ENCODE measurements around the gene TBC1D23.

Gene TBC1D23

DNA sequence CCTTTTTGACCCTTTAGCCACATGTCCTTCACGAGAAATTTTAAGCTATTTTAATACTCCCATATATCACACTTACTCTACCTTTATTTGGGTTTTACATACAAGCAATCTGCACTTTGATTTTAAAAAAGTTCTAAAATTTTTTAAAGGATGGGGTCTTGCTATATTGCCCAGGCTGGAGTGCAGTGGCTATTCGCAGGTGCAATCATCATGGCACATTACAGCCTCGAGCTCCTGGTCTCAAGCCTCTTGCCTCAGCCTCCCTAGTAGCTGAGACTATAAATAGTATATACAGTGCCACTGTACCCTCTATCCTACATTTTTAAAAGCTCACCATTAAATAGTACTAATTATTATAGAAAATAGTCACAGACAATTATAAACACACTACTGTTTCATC, 103.6 kb downstream of the TBC1D23 start:
- 95% methylated on average over 3 of the region's 3 CpGs for WGBS, 2 experiments
- Histone ChIP-seq H3K4me3 (ENCODE audit: insufficient read depth, low read depth, low read length) (no peak overlapping the region), H3K36me3 (ENCODE audit: control insufficient read depth, insufficient read depth, low read length) (peaks cover 21% of the 10 kb centered on the region), H3K4me1 (ENCODE audit: control insufficient read depth, insufficient read depth, low read length) (no peaks in the 10 kb centered on the region), H3K27me3 (ENCODE audit: control insufficient read depth, insufficient read depth, low read length, poor library complexity, severe bottlenecking) (no peaks in the 10 kb centered on the region), H3K27ac (ENCODE audit: insufficient read depth, low read depth, low read length, poor library complexity, severe bottlenecking) (no peak overlapping the region), H3K9me3 (ENCODE audit: control insufficient read depth, low read length) (no peaks in the 10 kb centered on the region)

DNA sequence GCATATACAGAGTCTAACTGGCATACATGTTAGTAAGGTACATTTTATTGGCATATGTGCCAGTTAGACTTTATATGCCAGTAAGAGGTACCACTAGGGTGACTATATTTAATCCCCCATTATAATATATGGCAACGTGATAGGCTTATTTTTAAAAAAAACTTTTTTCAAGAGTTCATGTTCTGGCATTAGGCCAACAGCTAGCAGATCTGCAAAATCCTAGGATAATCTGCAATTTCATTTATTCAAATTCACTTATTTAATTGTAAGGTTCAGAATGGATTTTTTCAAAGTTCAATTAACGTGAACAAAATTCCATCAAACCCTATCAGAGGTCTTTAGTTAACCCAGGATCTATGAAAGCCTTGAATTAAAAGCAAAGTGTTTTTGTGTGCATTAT, 105.6 kb downstream of the TBC1D23 start:
- Histone ChIP-seq H3K27me3 (ENCODE audit: control insufficient read depth, insufficient read depth, low read length, poor library complexity, severe bottlenecking) (no peaks in the 10 kb centered on the region), H3K27ac (ENCODE audit: insufficient read depth, low read depth, low read length, poor library complexity, severe bottlenecking) (no peak overlapping the region), H3K9me3 (ENCODE audit: control insufficient read depth, low read length) (no peaks in the 10 kb centered on the region), H3K4me3 (ENCODE audit: insufficient read depth, low read depth, low read length) (no peak overlapping the region), H3K4me1 (ENCODE audit: control insufficient read depth, insufficient read depth, low read length) (no peaks in the 10 kb centered on the region), H3K36me3 (ENCODE audit: control insufficient read depth, insufficient read depth, low read length) (peaks cover 15% of the 10 kb centered on the region)
- 89 to 93% methylated on average over 1 to 2 of the region's 2 CpGs for WGBS, 2 experiments

DNA sequence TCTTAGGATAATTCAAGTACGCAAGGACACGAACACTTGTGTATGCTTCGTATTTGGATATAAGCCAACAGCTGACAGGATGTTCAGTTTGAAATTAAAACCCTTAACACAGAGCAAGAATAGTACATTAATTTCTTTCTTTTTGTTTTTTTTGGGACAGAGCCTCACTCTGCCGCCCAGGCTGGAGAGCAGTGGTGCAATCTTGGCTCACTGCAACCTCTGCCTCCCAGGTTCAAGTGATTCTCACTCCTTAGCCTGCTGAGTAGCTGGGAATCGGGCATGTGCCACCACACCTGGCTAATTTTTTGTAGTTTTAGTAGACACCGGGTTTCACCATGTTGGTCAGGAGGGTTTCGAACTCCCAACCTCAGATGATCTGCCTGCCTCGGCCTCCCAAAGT, 107.6 kb downstream of the TBC1D23 start:
- no peaks in the 10 kb centered on the region for H3K9me3 ChIP-seq (ENCODE audit: control insufficient read depth, low read length)
- peaks cover 13% of the 10 kb centered on the region for H3K36me3 ChIP-seq (ENCODE audit: control insufficient read depth, insufficient read depth, low read length)
- H3K4me3 ChIP-seq (ENCODE audit: insufficient read depth, low read depth, low read length) = no peak overlapping the region
- no peak overlapping the region for H3K27ac ChIP-seq (ENCODE audit: insufficient read depth, low read depth, low read length, poor library complexity, severe bottlenecking)
- 94% methylated on average over 8 of the region's 8 CpGs for whole genome bisulfite sequencing, 2 experiments
- no peaks in the 10 kb centered on the region for H3K27me3 ChIP-seq (ENCODE audit: control insufficient read depth, insufficient read depth, low read length, poor library complexity, severe bottlenecking)
- no peaks in the 10 kb centered on the region for H3K4me1 ChIP-seq (ENCODE audit: control insufficient read depth, insufficient read depth, low read length)

DNA sequence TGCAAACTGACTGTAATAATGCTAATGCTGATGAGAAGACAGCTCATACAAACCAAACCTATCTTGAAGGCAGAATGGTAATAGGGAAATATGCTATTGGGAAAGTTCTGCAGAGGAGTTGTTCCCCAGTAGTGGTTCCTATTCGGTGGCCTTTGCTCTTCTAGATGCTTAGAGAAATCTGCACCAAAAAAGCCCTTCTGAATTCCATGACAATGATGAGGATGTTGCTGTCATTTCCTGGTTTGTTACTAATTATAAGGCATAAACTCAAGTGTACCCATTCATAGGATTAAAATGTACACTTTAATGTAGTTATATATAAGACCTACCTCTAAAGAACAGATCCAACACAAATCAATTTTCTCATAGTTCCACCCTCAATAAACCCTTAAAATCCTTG, 110.0 kb downstream of the TBC1D23 start:
- Histone ChIP-seq H3K9me3 (ENCODE audit: control insufficient read depth, low read length) (no peaks in the 10 kb centered on the region), H3K4me1 (ENCODE audit: control insufficient read depth, insufficient read depth, low read length) (no peaks in the 10 kb centered on the region), H3K36me3 (ENCODE audit: control insufficient read depth, insufficient read depth, low read length) (peaks cover 13% of the 10 kb centered on the region), H3K27ac (ENCODE audit: insufficient read depth, low read depth, low read length, poor library complexity, severe bottlenecking) (no peak overlapping the region), H3K27me3 (ENCODE audit: control insufficient read depth, insufficient read depth, low read length, poor library complexity, severe bottlenecking) (no peaks in the 10 kb centered on the region), H3K4me3 (ENCODE audit: insufficient read depth, low read depth, low read length) (no peak overlapping the region)
- WGBS, 2 experiments = 88 to 92% methylated on average over 1 of the region's 1 CpG

GRCh38 chr3:100374521-100374920, 113.7 kb downstream of the TBC1D23 start:
- no peaks in the 10 kb centered on the region for H3K9me3 ChIP-seq (ENCODE audit: control insufficient read depth, low read length)
- H3K4me1 ChIP-seq (ENCODE audit: control insufficient read depth, insufficient read depth, low read length) = no peaks in the 10 kb centered on the region
- no peaks in the 10 kb centered on the region for H3K27me3 ChIP-seq (ENCODE audit: control insufficient read depth, insufficient read depth, low read length, poor library complexity, severe bottlenecking)
- H3K36me3 ChIP-seq (ENCODE audit: control insufficient read depth, insufficient read depth, low read length) = peaks cover 9% of the 10 kb centered on the region
- no peak overlapping the region for H3K4me3 ChIP-seq (ENCODE audit: insufficient read depth, low read depth, low read length)
- H3K27ac ChIP-seq (ENCODE audit: insufficient read depth, low read depth, low read length, poor library complexity, severe bottlenecking) = no peak overlapping the region

Data from ectodermal cell (in vitro differentiated cells).